Measurements from ENCODE around the gene TBX1.

GRCh38 chr22:19751497-19752245 is 8.9 kb upstream of the TBX1 start:
- TF ChIP-seq CTCF (conservative IDR thresholded peaks at IDR 0.05) = no peak
- TF ChIP-seq EZH2 (IDR thresholded peaks at IDR 0.05; ENCODE audit: low read depth) = no peak
